Frontal cortex (tissue), 4 donors: ENCODE data around the gene MRPL12. TPM values are rescaled to one million over a fixed set of nuclear protein-coding genes. Genes with fewer than 3 reads are reported as not detected.

ENCODE experiments used
- DNase-seq, 2 donors: peaks; one replicate each; pipeline ENCODE4 v3.0.0; 2012; ENCODE audit warnings: low spot score in 2 of 2
- FAIRE-seq: peaks from 2 replicates; lab custom pipeline; 2012; peaks lifted over from hg19 to GRCh38; lab: Jason Lieb, UNC
- total RNA-seq: library from RNA; depleted of rRNA; stranded (reverse); fragments of >200 nt; gene quantifications from one replicate; pipeline ENCODE4 v1.2.3, GENCODE V29; 2014
- donor health status: control.
- donor health status: control.
- donor health status: control.

The MRPL12 gene
- total RNA-seq, 1 donor from 2014 or later, result 4.9 TPM

GRCh38 chr17:81697261-81698044, 5.7 kb upstream of the MRPL12 start:
- DNase-seq, result no peak
- no peak for FAIRE-seq

- no peak for FAIRE-seq
- no peak for DNase-seq
These were observed 2.5 kb upstream of the MRPL12 start for GRCh38 chr17:81700353-81701287.

DNA sequence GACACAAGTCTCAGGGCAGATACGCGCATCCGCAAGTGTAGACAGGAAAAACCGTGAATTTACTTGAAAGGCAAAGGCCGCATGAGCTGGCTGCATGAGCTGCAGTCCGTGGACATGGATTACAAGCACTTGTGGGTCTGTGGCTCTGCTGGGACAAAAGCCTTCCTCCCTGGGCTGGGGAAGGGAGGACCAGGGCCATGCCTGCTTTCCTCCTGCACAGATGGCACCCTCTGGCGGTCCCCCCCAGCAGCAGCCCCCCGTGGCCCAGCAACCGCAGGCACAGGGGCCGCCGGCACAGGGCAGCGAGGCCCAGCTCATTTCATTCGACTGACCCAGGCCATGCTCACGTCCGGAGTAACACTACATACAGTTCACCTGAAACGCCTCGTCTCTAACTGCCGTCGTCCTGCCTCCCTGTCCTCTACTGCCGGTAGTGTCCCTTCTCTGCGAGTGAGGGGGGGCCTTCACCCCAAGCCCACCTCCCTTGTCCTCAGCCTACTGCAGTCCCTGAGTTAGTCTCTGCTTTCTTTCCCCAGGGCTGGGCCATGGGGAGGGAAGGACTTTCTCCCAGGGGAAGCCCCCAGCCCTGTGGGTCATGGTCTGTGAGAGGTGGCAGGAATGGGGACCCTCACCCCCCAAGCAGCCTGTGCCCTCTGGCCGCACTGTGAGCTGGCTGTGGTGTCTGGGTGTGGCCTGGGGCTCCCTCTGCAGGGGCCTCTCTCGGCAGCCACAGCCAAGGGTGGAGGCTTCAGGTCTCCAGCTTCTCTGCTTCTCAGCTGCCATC, 1.7 kb upstream of the MRPL12 start:
- no peak for FAIRE-seq
- DNase-seq, result no peak

GRCh38 chr17:81703747-81704654, 834 bp downstream of the MRPL12 start:
- FAIRE-seq, result no peak
- DNase-seq, result no peak

DNA sequence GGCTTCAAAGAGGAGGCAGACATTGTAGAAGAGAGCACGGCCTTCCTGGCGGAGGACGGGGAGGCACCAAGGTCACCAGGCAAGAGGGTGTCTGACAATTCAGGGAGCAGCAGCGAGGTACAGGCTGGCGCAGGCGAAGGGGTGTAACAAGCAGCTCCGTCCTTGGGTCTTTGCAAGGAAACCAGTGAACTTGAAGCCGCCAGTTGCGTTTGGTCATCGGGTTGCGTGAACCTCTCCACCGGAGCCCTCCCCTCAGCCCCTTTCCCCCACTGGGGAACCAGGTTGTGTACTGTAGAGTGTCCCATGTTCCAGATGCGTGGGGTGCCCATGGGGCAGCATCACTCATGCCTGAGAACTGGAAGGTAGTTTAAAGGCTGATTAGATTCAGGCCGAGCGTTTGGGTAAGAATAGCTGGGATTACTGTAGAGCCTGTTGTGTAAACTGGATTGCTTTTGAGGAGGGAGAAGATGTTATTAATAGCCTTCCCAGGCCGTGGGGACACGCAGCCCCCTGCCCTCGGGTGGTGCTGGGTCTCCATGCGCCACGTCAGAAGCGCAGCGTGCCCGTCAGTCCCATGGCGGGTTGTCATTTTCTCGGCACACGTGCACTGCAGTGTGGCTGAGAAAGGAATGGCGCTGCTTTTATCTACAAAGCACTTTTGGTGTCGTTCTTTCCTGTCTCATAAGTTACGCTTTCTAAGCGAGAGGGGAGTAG, 2.5 kb downstream of the MRPL12 start:
- no peak for DNase-seq
- FAIRE-seq, result no peak

GRCh38 chr17:81706232-81706611, 3.1 kb downstream of the MRPL12 start:
- FAIRE-seq, result no peak

DNA sequence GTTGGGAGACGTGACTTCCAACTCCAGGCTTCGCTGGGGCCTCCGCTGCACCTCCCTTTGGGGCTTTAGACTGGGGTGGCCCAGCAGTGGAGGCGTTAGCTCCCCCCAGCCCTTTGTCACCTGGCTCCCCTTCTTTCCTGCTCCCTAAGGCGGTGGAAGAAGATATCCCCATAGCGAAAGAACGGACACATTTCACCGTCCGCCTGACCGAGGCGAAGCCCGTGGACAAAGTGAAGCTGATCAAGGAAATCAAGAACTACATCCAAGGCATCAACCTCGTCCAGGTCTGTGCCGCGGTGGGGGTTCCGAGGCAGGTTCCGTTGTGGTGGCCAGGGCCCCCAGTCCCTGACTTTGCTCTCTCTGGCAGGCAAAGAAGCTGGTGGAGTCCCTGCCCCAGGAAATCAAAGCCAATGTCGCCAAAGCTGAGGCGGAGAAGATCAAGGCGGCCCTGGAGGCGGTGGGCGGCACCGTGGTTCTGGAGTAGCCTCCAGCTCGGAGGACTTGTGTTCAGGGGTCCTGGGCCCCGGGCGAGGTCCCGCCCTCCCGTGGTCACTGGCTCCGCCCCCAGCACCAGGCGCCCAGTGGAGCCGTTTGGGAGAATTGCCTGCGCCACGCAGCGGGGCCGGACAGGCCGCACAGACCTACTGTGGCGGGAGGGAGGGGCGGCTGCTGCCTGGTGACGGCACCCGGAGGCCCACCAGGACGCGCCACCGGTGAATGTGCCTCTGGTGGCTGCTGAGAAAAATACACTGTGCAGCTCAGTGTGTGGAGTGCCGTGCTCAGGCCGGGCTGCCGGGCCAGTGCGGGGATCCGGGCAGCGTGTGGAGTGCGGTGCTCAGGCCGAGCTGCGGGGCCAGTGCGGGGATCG, 3.8 kb downstream of the MRPL12 start:
- DNase-seq (no peak), FAIRE-seq (no peak)

More at GRCh38 chr17:81706232-81706611, 3.1 kb downstream of the MRPL12 start:
- DNase-seq, result no peak

DNA sequence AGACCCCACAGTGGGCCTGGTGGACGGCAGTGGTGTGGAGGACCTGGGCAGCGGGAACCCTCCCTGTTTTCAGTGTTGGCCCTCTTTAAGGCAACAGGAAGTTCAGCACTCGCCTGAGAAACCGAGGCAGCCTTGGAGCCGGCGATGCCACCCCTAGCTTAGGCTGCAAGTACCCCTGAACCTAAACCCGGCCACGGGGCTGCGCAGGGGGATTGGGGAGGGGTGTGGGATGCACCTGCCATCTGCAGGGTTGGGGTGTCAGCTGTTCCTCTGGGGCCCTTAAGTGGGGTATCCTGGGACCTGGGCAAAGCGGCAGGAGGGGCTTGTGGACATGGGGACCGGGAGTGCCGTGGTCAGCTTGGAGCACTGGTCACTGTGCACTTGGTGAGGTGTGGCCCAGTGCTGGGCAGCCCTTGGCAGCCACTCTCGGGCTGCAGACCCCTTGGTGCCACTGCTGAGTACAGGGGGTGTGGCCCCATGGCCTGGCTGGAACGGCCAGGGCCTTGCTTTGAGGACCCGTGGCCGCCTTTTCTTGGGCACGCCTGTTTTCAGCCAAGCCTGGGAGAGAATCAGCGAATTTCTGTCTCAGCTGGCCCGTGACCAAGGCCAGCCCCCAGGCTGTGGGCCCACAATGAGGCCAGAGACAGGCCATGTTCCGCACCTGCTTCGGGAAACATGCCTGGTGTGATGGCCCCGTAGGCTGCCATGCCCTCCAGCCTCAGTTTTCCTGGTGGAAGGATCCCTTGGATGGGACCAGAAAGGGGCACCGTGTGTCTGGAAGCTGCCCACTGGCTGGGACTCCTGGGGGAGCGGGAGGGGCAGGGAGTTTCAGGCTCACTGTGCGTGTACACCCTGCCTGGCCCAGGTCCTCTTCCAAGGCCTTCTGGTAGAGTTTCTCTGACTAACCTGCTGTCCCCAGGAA, 4.8 kb downstream of the MRPL12 start:
- FAIRE-seq (no peak), DNase-seq (no peak)

DNA sequence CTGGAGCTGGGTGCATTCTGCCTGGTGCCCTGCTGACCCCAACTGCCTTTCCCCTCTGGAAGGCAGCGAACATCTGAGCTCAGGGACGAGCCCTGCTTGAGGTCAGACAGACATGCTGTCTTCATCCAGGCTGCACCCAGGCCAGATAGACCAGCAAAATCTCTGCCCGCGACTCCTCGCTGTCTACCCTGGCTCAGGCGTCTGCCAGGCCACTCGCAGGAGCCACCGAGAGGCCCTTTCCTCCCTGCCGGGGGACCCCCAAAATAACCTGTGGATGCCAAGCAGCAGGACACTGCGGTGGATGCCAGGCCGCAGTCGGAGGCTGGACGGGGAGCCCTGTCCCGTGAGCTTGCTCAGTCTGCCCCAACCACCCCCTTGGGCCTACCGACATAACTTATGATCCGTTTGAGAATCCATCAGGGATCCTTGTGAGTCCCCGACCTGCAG, 5.6 kb downstream of the MRPL12 start:
- DNase-seq (no peak), FAIRE-seq (no peak)

- DNase-seq (no peak), FAIRE-seq (no peak)
These were observed 7.5 kb downstream of the MRPL12 start for GRCh38 chr17:81710514-81711308.

- no peak for FAIRE-seq
- peak; percentile 94 to 95 for DNase-seq
These were observed 8.8 kb downstream of the MRPL12 start, which contains the start of gene SLC25A10 for GRCh38 chr17:81711814-81712467. TSS of gene SLC25A10 (plus strand) at chr17:81712284. CDS start at chr17:81712427, 143 bp downstream.

DNA sequence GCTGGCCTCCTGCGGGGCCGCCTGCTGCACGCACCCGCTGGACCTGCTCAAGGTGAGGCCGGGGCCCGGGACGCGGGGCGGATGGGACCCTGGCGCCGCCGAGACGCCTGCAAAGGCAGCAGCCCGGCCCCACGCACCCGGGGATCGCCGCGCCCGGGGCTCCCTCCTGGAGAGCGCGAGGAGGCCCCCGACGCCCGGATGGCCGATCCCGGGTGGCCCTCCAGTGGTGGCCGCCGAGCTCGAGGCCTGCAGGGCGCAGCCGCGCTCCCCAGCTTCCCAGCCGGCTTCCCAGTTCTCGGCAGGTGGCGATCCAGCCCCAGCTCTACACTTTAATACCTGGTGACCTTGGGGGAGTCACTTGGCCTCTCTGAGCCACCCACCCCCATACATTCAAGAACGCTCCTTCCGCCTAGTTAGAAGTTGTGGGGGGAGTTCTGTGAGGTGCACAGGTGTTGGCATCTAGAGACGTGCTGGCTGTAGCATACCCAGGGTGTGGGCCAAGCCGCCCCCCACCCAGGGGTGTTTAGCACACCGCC, 9.4 kb downstream of the MRPL12 start:
- peak in 1 of 2 donors; percentile 64 for DNase-seq
- no peak for FAIRE-seq

DNA sequence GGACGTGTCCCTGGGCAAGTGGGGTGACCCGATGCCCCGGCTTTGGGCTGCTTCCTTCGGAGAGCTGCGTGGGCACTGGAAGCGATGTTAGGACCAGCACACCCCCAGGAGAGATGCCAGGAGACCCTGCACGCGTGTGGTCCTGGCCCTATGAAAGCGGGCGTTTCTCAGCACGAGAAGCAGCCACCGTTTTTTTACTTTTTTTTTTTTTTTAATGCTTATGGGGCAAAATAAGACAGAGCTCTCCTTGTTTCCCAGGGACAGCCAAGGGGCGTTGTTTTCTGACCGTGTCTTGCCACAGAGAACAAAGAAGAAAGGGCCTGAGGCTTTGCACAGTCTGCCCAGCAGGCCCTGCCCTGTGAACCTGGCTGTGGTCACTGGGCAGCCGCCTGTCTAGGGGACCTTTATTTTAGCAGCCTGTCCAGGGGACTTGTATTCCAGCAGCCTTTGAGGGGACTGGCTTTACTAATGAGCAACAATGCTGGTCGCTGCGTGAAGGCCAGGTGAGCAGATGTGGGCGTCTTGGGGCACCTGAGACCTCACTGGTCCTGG, 9.9 kb downstream of the MRPL12 start:
- FAIRE-seq (no peak), DNase-seq (no peak)

- DNase-seq (no peak), FAIRE-seq (no peak)
These were observed 10.6 kb downstream of the MRPL12 start for GRCh38 chr17:81713556-81714411.
